Activated CD4-positive, alpha-beta T cell treated with anti-CD3 and anti-CD28 coated beads, Interleukin-2, amount 50 U/mL, for 4 hours (primary cell): ENCODE results near the gene SEC23A.
"Not testable (repeated sequence)": the region's sequence is repeated elsewhere in the genome, so short reads cannot be mapped to it uniquely, and the experiment has no call there.

ENCODE experiments used
- DNase-seq, 2 experiments: peaks; one replicate each; pipeline ENCODE4 v3.0.0-alpha.2; 2020

Gene SEC23A

DNA sequence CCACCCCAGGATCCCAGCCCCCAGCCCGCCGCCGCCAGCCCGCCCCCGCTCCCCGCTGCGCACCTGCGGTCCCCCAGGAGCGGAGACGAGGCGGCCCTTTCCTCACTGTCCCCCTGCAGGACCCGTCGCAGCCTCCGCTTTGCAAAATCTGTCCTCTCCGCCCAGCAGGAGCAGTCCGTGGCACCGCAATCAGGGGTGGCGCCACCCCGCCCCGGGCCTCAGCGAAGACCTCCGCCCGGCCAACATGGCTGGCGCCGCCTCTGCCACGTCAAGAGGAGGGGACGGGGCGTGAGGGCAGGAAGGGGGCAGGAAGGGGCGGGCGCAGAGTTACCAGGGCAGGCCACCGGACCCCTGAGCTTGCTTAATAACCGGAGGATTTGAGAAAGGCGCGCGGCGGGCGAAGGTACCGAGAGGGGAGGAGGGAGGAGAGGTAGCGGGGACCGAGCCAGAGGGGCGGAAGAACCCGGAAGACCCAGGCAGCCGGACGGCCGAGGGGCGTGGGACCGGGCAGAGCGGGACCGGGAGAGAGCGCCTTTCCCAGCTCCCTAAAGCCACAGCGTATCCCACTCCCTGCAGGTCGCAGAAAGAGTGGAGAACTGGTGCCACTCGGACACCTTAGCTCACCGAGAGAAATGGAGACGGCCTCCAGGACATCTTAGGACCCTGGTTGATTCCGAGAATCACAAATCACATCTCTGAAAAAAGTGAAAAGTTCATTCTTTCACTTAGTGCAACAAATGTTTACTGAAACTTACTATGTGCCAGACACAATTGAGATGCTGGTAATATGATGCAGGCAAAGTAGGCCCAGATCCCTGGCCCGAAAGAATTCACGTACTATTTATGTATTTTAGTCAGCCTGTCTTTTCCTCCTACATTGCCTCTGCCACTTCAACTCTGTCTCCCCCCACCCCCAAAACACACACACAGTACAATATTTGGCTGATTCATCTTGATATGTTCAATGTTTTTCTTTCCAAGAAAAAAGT is at the start of gene SEC23A:
Gene SEC23A (minus strand): TSS at position 267 of the 989 bp plus-strand sequence. CDS start 7,117 bp downstream, outside the sequence.
- DNase-seq = peak; percentile 68 to 71

DNA sequence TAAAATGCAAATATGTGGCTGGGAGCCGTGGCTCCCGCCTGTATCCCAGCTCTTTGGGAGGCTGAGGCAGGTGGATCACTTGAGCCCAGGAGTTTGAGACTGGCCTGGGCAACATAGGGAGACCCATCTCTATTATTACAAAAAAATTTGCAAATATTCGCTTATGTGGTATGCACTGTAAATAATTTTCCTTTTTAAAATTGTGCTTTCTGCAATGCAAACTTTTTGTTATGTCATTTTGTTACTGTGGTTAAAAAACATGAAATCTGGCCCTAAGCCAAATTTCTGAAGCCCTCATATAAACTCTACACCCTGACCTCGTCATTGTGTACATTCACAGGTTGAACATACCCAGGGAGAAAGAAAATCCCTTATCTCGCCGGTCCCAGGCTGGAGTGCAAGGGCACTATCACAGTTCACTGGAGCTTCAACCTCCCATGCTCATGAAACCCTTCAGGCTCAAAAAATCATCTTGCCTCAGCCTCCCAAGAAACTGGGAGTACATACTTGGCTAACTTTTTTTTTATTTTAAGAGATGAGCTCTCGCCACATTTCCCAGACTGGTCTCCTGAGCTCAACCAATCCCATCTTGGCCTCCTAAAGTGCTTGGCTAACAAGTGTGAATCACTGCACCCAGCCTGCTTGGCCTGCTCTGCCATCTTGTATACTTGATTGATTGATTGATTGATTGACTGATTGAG is 42.4 kb upstream of the SEC23A start:
- DNase-seq = no peak

DNA sequence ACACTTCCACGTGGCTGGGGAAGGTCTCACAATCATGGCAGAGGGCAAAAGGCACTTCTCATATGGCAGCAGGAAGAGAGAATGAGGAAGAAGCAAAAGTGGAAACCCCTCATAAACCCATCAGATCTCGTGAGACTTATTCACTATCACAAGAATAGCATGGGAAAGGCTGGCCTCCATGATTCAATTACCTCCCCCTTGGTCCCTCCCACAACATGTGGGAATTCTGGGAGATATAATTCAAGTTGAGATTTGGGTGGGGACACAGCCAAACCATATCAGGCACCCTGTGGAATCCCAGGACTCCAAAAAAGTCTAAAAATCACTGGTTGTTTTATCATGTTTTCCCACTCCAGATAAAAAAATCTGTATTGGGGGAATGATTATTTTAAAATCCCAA is 40.2 kb upstream of the SEC23A start:
- not testable (repeated sequence) for DNase-seq

DNA sequence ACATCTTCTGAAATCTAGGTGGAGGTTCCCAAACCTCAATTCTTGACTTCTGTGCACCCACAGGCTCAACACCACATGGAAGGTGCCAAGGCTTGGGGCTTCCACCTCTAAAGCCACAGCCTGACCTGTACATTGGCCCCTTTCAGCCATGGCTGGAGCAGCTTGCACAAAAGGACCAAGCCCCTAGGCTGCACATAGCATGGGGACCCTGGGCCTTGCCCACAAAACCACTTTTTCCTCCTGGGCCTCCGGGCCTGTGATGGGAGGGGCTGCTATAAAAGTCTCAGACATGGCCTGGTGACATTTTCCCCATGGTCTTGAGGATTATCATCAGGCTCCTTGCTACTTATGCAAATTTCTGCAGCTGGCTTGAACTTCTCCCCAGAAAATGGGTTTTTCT is 38.6 kb upstream of the SEC23A start:
- DNase-seq = not testable (repeated sequence)

DNA sequence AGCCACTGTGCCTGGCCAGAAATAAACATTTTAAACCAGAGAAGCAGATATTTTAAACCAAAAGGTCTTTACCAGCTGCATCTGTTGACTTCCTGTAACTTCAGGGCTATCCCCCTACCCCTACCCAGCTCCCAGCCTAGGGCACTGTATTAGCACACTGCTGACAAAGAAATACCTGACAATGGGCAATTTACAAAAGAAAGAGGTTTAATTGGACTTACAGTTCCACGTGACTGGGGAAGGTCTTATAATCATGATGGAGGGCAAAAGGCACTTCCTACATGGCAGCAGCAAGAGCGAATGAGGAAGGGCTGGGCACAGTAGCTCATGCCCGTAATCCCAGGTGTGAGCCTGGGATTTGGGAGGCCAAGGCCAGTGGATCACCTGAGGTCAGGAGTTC is 37.1 kb upstream of the SEC23A start:
- no peak for DNase-seq

DNA sequence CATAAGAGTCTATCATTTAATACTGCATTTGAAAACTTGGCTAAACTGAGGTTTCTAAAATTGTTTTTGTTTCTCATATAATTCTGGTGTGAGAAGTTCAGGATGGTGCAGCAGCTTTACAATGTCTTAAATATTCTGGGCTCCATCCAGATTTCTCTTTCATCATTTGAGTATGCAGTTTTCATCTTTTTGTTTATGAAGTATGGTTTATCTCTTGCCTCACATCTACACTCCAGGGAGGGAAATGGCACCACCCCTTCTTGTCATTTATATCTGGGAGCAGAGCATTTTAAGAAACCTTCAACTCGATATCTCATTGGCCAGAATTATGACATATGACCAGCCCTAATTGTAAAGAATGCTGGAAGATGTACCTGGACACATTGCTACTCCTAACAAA is 35.4 kb upstream of the SEC23A start:
- no peak for DNase-seq

DNA sequence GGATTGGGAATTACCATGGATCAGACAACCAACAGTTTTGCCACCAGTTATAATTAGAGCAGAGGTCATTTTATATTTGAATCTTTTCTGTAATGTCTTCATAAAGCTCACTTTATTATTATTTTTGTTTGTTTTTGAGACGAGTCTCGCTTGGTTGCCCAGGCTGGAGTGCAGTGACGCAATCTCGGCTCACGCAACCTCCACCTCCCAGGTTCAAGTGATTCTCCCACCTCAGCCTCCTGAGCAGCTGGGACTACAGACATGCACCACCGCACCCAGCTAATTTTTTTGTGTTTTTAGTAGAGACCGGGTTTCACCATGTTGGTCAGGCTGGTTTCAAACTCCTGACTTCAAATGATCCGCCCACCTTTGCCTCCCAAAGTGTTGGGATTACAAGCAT is 34.8 kb upstream of the SEC23A start:
- DNase-seq = not testable (repeated sequence)

DNA sequence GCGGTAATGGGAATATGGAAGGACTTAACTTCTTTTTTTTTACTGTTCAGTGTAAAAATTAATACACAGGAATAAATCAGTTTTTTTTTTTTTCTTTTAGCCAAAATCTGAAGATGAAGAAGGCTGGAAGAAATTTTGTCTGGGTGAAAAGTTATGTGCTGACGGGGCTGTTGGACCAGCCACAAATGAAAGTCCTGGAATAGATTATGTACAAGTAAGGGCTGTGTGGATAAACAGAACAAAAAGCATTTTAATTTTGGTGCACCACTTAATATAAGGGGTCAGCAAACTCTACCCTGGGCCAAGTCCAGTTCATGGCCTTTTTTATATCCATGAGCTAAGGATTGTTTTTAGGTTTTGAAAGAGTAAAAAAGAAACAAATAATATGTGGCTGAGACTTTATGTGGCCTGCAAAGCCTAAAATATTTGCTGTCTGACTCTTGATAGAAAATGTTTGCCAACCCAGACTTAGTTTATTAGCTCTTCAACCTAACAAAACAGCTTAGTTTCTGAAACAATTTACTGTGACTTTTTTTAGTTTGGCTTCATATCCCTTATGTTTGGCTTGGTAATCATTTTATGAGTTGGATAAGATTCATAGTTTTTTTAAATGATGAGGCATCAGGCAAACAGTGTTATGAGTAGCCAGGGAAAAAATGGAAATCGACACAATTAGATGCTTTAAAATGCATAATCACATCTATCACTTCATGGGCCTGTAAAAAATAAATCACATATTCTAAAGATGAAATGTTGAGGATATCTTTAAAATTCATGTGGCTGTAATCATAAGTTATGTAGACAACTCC is 19.5 kb upstream of the SEC23A start:
- no peak for DNase-seq

DNA sequence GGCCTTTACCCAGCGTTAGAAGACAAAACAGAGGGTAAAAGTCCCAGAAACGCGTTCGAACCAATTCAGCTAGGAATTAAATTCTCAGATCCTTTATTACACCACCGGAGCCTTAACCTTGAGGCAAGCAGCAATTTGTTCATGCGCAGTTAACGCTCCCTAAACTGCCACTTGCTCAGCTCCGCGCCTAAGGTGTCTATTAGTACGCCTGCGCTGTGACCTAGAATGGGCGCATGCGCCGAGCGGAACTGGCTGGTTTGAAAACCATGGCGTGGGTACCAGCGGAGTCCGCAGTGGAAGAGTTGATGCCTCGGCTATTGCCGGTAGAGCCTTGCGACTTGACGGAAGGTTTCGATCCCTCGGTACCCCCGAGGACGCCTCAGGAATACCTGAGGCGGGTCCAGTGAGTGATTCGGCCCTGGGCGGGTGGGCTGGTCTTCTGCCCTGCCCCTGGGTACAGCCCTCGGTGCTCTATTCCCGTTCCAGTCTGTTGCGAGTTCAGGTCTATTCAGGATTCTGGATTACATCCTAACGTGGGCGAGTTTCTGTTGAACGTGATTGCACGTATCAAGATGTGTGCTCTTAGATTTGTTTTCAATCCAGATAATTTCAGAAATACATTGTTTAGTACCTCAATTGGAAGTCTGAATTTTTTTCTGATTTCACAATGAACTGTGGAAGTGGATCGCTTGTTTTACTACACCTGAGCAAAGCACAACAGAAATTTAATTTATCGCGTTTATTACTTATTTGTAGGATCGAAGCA is 11.2 kb upstream of the SEC23A start, which contains the start of gene GEMIN2:
Gene GEMIN2 (plus strand): TSS at position 251 of the 766 bp plus-strand sequence. CDS start 16 bp downstream, at position 267.
- DNase-seq = peak; percentile 91 to 93

DNA sequence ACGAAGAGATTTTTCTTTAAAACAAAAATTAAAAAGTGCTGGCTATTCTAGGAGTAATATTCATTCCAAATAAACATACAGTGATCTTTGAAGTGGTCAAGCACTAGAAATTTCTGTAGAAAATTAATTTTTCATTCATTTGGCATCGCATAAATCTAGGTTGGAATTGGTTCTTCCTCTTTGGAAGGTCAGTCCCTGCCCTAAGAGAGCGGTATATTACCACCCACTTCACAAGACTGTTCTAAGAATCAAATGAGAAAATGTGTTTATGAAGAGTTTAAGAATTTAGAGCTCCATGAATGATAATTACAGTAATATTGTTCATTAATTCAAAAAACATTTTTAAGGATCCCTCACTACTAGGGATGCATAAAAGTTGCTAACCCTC is 10.6 kb upstream of the SEC23A start:
- DNase-seq = no peak

DNA sequence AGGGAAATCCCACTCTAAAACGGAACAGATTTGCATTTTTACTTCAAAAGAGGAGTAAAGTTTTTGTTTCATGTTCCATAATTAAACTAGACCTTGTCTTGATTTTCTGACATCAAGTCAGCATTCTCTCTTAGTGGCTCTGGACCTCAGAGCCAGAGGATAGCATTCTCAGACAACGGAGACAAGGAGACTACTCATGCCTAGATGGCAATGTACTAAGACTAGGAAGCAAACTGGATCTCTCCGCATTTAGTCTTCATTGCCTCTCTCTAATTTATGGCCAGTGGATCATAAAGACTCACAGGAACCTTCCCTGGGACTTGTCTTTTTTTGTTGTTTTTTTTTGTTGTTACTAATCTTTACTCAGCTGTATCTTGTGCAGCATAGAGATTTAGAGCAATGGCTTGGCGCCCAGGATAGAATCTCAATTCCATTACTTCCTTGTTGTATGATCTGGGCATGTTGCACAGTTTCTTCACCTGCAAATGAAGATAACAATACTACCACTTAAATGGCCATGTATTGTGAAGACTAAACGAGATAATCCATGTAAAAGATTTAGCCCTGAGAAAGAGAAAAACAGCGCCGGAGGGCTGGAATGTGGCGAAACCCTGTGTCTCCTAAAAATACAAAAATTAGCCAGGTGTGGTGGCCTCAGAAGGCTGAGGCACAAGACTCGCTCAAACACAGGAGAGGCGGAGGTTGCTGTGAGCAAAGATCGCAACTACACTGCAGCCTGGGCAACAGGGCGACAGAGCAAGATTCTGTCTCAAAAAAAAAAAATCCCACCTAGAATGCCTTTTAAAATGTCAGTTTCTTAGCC is 7.1 kb upstream of the SEC23A start:
- no peak for DNase-seq

DNA sequence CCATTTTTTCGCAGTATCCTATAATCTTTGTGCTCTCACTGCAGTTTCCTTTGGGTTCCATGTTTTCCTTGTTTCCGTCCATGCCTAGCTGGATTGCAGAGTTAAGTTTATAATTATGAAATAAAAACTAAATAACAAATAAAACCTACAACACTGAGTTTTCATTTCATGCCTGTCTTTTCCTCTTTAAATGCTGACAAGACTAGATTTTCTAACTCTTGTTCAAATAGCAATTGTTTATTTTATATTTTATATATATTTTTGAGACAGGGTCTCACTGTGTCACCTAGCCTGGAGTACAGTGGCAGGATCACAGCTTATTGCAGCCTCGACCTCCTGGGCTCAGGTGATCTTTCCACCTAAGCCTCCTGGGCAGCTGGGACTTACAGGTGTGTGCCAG is 5.8 kb upstream of the SEC23A start:
- DNase-seq = no peak

DNA sequence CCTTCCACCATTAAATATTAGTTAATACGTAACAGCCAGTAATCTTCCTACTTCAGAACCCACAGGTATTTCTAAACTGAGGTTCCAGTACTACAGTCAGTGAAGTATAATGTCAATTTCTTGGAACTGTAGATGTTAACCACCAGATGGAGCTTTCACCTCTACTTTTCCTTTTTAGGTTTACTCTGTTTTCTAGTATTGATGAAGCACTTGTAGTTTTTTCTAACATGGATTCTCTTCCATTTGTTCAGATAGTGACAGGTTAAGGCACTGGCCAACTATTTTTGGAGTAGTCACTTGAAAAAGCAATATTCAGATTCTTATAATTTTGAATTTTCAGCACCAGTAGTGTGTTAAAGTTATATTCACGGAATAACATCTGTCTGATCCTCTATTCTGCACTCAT is 4.6 kb upstream of the SEC23A start:
- DNase-seq = no peak

DNA sequence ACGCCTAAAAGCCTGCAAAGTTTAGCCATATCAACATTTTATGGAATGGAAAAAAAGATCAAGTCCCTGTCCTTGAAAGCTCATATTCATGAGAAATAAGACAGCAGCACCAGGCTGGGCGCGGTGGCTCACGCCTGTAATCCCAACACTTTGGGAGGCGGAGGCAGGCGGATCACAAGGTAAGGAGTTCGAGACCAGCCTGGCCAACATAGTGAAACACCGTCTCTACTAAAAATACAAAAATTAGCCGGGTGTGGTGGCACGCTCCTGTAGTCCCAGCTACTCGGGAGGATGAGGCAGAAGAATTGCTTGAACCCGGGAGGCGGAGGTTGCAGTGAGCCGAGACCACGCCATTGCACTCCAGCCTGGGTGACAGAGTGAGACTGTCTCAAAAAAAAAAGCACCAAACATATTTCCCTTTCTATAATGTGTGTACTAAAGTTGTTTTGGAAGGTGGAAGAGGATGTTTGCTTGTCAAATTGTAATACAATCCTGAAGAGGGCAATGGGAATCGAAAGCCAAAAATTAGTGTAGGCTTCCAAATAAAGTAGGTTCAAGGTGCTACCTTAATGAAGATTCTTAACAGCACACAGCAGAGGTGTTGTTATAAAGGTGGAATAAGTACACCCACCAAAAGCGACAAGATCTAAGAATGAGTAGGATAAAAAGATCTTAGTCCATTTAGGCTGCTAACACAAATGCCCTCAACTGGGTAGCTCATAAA is 1.2 kb upstream of the SEC23A start:
- DNase-seq = not testable (repeated sequence)

DNA sequence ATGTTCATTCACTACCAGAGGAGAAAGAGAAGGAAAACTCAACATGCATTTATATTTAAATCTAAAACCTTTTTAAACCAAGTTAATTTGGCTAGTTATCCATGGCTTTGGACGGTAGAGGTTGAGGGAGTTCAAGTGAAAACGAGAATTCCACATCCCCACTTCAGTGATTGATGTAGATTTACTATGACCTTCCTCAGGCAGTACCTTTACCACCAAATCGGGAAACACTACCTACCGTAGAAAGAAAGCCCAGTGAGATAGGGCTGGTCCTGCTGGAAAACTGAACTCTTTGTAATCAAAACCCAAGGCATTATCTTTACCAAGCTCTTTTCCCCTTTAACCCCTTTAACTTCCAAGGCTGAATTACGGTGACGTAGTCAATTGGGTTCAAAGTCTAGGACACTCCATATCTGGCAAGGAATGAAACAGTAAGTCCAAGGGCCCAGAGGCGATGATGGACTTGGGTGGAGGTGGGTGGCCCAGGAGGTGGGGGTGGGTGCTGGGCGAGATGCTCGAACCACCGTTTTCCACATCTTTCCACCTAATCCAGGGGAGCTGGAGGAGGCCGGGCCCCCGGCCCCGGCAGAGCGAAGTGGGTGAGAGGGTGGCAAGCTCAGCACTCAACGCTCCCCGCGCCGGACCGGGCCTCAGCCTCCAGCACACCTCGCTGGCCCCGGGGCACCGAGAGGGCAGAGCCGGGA is 618 bp downstream of the SEC23A start:
- DNase-seq = no peak

DNA sequence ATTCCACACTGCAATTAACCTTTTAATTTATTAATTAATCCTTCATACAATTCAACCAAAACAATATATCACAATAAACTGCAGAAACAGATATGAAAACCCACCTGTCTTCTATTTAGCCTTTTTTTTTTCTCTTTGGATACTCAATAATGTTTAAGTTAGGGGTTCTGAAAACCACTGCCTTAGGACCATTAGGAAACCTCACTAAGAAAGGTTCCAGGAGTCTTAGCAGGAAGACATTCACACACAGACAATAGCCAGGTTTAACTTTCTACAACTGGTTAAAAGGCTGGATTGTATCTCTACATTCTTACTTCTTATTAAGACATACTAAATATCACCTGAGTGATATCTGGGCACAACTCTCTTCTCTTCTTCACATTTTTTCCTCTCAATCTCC is 3.3 kb downstream of the SEC23A start:
- no peak for DNase-seq

DNA sequence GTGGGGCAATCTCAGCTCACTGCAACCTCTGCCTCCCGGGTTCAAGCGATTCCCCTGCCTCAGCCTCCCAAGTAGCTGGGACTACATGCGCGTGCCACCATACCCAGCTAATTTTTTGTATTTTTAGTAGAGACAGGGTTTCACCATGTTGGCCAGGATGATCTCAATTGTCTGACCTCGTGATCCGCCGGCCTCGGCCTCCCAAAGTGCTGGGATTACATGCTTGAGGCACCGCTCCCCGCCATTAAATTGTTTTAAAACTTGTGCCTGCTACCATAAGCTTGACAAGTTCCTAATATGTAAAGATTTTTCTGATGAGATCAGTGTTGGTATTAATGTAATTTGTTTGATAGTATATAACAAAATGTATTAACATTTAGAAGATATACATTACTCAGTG is 3.8 kb downstream of the SEC23A start:
- DNase-seq = not testable (repeated sequence)

DNA sequence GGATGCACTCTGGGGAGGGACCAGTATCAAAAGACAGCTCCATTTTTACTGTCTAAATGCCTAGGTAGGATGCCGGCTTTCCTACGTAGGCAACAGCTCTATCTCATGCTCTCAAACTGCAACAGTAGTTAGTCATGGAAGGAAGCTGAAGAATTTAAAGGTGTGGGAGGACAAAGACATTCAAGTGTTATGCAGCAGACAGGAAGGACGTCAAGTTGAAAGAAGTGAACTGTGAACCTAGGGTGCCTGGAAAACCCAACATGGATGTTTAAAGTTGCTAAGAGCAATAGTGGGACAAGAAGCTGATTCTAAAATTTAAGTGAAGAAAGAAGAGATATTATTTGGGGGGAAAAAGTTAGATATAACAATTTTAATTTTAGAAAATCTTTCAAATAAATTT is 5.9 kb downstream of the SEC23A start:
- DNase-seq = no peak

DNA sequence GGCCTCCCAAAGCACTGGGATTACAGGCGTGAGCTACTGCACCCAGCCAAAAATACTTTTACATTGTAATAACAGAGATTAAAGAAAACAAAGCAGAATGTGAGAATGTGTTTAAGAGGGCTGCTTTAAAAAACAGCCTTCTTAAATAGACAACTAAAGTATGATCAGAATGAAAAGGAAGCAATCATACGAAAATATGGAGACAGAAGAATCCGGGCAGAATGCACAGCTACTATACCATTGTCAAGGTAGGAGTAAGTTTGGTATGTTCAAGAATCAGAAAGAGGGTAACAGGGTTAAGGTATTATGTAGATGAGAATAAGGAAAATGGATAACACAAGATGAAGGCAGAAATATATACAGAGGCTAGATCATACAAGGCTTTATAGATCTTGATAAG is 8.5 kb downstream of the SEC23A start:
- no peak for DNase-seq

DNA sequence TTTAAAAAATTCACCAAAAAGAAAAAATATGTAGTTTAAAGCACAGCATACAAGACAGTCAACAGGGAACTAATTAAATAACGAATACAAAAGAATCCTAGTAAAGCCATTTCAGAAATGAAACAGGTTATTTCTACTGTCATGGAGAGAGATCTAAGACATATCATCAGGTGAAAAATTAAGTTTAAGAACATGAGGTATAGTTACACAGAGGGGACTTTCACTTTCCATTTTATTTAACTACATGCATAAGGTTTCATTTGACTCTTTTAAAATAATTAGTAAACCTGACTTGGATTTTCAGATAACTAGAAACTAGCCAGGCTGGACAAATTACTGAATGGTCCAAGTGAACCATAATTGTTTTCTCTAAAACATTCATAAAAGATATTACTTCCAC is 11.3 kb downstream of the SEC23A start:
- DNase-seq = no peak
